Measurements from ENCODE around the gene TNFSF13B. TPM values are rescaled to one million over a fixed set of nuclear protein-coding genes. Genes with fewer than 3 reads are reported as not detected.

The TNFSF13B gene
- total and polyA plus RNA-seq, 2 of the 8 experiments (the other 6 are each of a cell fraction or from before 2014, with no cell fraction given): not detected

DNA sequence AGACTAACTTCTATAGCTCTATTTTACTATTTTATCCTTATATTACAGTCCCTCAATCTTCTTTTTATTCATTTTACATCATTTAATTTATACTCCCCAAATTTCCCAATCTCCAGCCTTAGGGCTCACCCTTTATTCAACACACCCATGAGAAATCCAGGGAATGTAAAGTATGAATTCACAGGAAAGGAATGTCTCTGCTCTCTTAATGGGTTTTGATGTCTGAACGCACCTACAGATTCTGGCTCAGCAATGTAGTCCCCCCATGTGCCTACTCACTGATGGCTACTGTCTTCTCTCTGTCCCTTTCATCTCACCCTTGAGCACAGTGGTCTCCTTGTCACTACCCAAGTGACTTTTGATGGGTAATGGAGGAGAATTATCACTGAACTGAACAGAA, 32.8 kb downstream of the TNFSF13B start:
- H4K20me1 ChIP-seq (replicated peaks in 1 of 2; ENCODE audit: control insufficient read depth in 1 of 2, insufficient read depth in 2 of 2, low read length in 2 of 2): no peaks in the 10 kb centered on the region
- no peak overlapping the region for H4K8ac ChIP-seq (ENCODE audit: extremely low read depth, insufficient read depth, low read length)
- 85% methylated on average over 1 of the region's 1 CpG; no CpG with 5 or more reads in 1 of the 2 experiments for WGBS, 2 experiments (ENCODE audit: extremely low coverage in 1 of 2, insufficient coverage in 1 of 2, insufficient read length in 1 of 2, insufficient replicate concordance in 2 of 2, low coverage in 1 of 2, low lambda C conversion rate in 2 of 2, missing lambda C conversion rate in 1 of 2)
- ChIA-PET CTCF (ENCODE audit: partially characterized antibody) (no interaction called here), POLR2A (ENCODE audit: partially characterized antibody) (no interaction called here)
- H2AFZ ChIP-seq (ENCODE audit: low read length): peak overlapping the region; percentile 53; the same call in 1 of the 2 replicates
- H3K27me3 ChIP-seq (replicated peaks in 1 of 4; ENCODE audit: control insufficient read depth in 3 of 4, extremely low read depth in 1 of 4, insufficient read depth in 3 of 4, low read length in 3 of 4): no peaks in the 10 kb centered on the region
- no peak overlapping the region for H2BK5ac ChIP-seq (ENCODE audit: low read depth, low read length)
- H2BK120ac ChIP-seq (replicated peaks; ENCODE audit: low read depth, low read length): no peak overlapping the region
- H3K79me1 ChIP-seq (ENCODE audit: low read depth, low read length): no peaks in the 10 kb centered on the region
- H2BK20ac ChIP-seq (ENCODE audit: low read length): no peak overlapping the region
- H3K14ac ChIP-seq (ENCODE audit: insufficient read length): no peak overlapping the region
- H3K36me3 ChIP-seq (ENCODE audit: control insufficient read depth in 2 of 4, insufficient read depth in 4 of 4, low read length in 3 of 4): no peaks in the 10 kb centered on the region
- H3K23ac ChIP-seq (ENCODE audit: insufficient read length): no peak overlapping the region
- no peaks in the 10 kb centered on the region for H3K9me3 ChIP-seq (ENCODE audit: insufficient read depth in 2 of 2, low read depth in 1 of 2, low read length in 1 of 2)
- no peak overlapping the region for H3K4me2 ChIP-seq (ENCODE audit: insufficient read depth in 1 of 2, low read depth in 2 of 2, low read length in 2 of 2)
- FAIRE-seq: no peak
- no peak overlapping the region for H2AK5ac ChIP-seq (ENCODE audit: low read depth, low read length)
- no peak overlapping the region for H2BK15ac ChIP-seq (ENCODE audit: low read length)
- no peaks in the 10 kb centered on the region for H3K4me1 ChIP-seq (replicated peaks in 1 of 4; ENCODE audit: control insufficient read depth in 3 of 4, insufficient read depth in 4 of 4, low read length in 3 of 4)
- no peak overlapping the region for H4K5ac ChIP-seq (ENCODE audit: insufficient read length, low read depth, low read length)
- no peak overlapping the region for H3K27ac ChIP-seq (ENCODE audit: low read depth, low read length)
- no peaks in the 10 kb centered on the region for H3K23me2 ChIP-seq (ENCODE audit: low read depth, low read length)
- H2BK12ac ChIP-seq (ENCODE audit: low read depth, low read length): no peak overlapping the region
- H3K18ac ChIP-seq (ENCODE audit: extremely low read depth, low read length): no peak overlapping the region
- H3K56ac ChIP-seq (replicated peaks; ENCODE audit: insufficient read length, low read depth, low read length): no peak overlapping the region
- no peak overlapping the region for H3K9ac ChIP-seq (replicated peaks in 1 of 4; ENCODE audit: extremely low read depth in 1 of 4, low read depth in 3 of 4, low read length in 3 of 4)
- H3K4ac ChIP-seq (replicated peaks; ENCODE audit: insufficient read length, low read depth, low read length): no peak overlapping the region
- H3K4me3 ChIP-seq (ENCODE audit: extremely low read depth in 1 of 4, insufficient read depth in 2 of 4, low read depth in 3 of 4, low read length in 4 of 4): no peak overlapping the region
- DNase-seq (ENCODE audit: low read depth in 1 of 2, low spot score in 2 of 2): no peak
- H4K91ac ChIP-seq (replicated peaks; ENCODE audit: insufficient read length, low read length): no peak overlapping the region
- no peaks in the 10 kb centered on the region for H3K79me2 ChIP-seq (ENCODE audit: control insufficient read depth in 1 of 2, insufficient read depth in 2 of 2, low read length in 2 of 2)
- TF ChIP-seq CBX5 (IDR thresholded peaks at IDR 0.05; ENCODE audit: low read depth, low read length) (no peak), RBBP5 (IDR thresholded peaks at IDR 0.05; ENCODE audit: borderline replicate concordance, low read depth, low read length) (no peak), FOSL1 (IDR thresholded peaks at IDR 0.05; ENCODE audit: insufficient read depth, low read depth, low read length) (no peak), NRF1 (IDR thresholded peaks at IDR 0.05; ENCODE audit: low read depth, low read length) (no peak), SP1 (IDR thresholded peaks at IDR 0.05; ENCODE audit: low read depth, low read length) (no peak), HDAC6 (IDR thresholded peaks at IDR 0.05; ENCODE audit: low read depth, low read length) (no peak), GTF2F1 (IDR thresholded peaks at IDR 0.05; ENCODE audit: borderline replicate concordance, low read depth, low read length) (no peak), TAF7 (optimal IDR thresholded peaks at IDR 0.05; ENCODE audit: borderline replicate concordance, low read depth, low read length) (no peak), RNF2 (IDR thresholded peaks at IDR 0.05; ENCODE audit: borderline replicate concordance, low read depth, low read length, missing control alignments, poor library complexity, severe bottlenecking) (no peak), CBX8 (IDR thresholded peaks at IDR 0.05; ENCODE audit: borderline replicate concordance, low read depth, low read length) (no peak)

Data from H1 (cell line).